IPS DF 19.7 (cell line): ENCODE measurements around the gene BMPR2.

Source experiments
- DNase-seq: peaks from one replicate; pipeline ENCODE4 v3.0.0-alpha.2; 2013; ENCODE audit warnings: low read depth, low spot score

BMPR2 gene

DNA sequence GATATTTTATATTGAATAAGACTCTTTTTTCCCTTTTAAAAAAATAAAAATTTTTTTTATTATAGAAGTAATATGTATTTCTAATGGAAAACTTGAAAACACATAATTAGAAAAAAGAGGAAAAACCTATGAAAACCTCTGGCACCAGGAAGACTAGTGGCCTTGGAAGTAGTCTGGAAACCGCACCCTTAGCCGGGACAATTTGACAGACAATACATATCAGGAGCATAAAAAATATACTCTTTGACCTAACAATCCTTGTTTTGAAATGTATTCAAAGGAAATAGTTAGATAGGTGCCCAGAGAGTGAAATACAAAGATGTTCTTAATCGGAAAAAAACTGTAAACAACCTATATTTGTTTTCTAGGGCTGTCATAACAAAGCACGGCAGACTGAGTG, 223.8 kb downstream of the BMPR2 start:
- DNase-seq = no peak

DNA sequence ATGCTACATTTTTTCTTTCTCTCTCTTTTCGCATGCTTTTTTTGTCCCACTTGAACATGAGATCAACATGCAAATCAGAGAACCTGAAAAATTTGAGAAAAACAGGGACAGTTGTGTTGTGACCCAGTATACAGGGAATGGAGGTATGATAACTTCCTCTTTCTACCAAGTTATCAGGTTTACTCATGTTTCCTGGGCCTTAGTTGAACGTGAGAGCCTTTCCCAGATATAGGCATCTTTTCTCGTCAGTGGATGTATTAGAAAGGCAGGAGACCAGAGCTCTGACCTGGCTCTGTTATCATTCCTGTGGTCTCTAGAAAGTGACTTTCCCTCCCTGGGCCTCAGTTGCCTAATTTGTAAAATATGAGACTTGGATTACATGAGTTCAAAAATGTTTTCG, 228.6 kb downstream of the BMPR2 start:
- DNase-seq = no peak

DNA sequence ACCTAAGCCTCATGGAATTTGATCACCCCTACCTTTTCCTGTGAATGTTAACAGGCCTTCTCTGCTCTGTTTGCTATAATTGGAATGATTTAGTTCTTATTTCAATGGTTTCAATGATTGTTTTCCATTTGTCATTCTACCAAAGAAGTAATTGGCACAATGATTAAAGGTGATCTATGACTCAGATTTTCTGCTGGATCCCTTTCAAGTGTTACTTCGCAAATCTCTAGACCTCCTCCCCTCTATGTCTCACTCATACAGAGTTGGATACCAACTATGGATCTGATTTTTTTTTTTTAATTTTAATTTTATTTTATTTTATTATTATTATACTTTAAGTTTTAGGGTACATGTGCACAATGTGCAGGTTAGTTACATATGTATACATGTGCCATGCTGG, 229.0 kb downstream of the BMPR2 start:
- no peak for DNase-seq

- DNase-seq = no peak
Observed at GRCh38 chr2:202608142-202608852, 232.2 kb downstream of the BMPR2 start.

DNA sequence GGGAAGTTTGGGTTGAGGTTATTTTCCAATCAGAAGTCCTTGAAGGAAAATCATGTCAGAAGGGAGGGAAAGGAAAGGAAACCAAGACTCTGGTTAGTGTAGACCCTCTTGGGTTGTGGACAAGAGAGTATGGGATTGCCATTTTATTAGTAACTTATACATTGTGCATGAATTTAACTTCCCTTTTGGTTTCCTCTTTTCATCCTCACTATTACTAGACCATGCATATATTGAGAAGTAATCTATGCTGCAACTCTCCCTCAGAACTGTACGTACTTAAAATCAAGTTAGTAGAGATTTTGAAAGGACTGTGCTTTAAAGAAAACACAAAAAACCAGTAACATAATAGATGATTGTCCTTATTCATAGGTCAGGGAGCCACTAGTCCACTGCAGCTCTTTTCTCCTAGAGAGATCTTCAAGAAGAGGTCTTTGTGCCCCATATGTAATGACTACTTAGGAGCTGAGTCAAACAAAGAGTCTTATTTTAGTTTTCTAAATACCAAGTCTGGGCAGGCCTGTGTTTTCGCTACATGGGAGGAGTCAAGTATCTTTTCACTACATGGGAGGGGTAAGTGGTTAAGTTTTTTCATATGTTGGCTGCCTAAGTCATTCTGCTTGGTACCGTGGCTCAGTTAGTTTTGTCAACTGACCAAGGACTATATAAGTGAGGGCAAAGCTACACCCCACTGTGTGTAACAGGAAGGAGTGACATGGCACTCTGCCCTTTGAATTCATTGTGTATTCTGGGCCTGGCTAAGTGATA, 233.4 kb downstream of the BMPR2 start:
- no peak for DNase-seq

- DNase-seq = no peak
Observed at GRCh38 chr2:202610380-202610779, 234.3 kb downstream of the BMPR2 start.

DNA sequence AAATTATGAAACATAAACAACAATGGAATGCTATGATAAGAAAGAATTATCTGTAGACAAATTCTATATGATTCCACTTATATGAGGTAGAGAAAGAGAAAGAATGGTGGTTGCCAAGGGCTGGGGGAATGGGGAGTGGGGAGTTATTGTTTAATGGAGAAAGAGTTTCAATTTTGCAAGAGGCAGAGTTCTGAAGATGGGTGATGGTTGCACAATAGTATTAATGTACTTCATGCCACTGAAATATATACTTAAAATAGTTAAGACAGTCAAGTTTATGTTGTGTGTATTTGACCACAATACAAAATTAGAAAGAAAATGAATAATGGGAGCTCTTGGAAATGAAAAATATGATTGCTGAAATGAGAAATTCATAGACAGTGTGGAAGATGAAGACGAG, 236.0 kb downstream of the BMPR2 start:
- no peak for DNase-seq

DNA sequence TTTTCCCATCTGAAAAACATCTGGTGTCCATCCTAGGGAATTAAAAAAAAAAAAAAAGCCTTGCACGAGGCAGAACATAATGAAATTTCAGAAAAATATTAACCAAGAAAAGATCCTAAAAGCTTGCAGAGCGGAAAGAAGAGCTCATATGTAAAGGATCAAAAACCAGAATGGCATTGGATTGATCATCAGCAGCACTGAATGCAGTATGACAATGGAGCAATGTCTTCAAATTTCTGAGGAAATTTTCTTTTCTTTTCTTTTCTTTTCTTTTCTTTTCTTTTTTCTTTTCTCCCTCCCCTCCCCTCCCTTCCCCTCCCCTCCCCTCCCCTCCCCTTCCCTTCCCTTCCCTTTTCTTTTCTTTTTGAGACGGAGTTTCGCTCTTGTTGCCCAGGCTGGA, 237.4 kb downstream of the BMPR2 start:
- DNase-seq = no peak
